GM21381 (cell line): ENCODE data around the gene MAGOH.

Experiments used
- ATAC-seq: cut with Tn5 transposase; IDR thresholded peaks from one replicate; pipeline ENCODE4 v1.9.1; 2021; ENCODE audit warnings: mild to moderate bottlenecking, moderate library complexity; ENCODE audit not compliant: unreplicated experiment

MAGOH gene

DNA sequence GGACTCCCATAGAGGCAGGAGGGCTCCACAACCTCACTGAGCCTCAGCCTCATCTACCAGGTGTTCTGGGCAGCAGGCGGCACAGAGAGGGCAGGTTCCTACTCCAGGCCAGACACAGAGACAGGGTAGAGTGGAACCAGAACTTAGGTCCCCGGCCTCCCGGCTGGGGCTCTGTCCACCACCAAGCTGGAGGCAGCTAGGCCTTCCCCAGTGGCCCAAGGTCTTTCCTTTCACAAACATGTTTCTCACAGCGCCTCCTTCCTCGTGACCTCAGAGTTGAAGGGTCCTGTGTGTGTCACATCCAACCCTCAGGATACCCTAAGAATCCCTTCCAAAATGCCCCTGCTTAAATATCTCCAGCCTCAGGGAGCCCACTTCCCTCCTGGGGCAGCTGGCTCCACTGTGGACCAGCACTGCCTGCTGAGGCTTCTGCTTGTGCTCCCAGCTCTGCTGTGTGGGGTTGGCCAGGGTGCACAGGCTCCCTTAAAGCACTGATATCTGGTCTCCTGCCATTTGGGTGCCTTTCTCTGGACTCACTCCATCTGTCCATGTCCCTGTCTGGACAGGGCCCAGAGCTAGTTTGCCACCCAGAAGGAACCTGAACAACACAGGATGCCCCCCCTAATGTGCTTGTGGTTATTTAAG, 33.2 kb upstream of the MAGOH start:
- no peak for ATAC-seq

- no peak for ATAC-seq
Observed at GRCh38 chr1:53270873-53271272, 32.6 kb upstream of the MAGOH start.

DNA sequence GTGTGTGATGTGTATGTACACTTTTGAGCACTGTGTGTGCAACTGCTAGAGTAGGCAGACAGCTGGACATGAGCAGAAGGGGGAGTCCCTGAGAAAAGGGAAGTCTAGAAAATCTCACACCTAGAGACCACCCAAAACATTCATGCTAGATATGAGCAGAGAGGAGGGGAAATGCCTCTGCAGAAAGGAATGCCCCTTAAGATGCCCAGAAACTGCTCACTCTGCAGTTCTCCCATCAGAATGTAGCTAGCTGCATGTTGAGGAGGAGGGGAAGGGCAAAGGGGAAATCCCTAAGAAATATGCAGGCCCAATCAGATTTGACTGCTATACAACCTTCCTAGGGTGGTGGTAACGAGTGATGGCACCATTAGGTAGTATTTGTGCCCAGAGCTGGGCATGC, 31.8 kb upstream of the MAGOH start:
- no peak for ATAC-seq

DNA sequence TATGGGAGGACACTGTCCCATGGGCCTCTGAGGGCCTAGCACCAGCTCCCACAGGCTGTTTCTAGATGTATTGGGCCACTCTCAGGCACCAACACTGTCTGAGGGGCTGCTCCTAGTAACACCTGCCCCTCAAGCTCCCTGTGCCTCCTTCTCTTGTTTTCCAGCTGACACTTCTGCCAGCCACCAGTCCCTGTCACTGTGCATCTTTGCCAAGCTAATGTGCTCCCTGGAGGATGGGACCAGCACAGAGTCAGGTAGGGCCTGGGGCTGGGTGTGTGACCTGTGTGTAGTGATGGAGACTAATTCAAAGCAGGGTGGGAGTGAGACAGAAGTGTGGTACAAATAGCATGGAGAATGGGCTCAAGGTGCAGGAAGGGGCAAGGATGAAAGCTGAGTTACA, 29.4 kb upstream of the MAGOH start:
- no peak for ATAC-seq

- ATAC-seq, result no peak
Observed at GRCh38 chr1:53266038-53266437, 27.7 kb upstream of the MAGOH start.

DNA sequence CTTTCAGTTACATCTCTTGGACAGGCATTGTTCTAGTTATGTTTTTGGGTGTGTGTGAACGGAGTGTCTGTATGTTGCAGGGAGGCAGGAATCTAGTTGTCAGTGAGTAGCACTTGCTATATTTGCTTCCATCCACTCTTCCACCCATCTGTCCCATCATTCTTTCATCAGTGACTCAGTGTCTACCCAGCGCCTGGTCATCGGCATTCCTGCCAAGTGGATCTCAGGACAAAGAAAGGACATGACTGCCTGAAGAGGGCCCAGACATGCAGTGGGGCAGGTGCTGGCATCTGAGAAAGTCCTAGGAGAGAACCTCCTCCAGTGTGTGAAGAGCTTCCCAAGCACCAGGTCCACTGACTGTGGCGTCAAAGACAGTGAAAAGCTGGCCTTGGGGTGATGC, 27.3 kb upstream of the MAGOH start:
- no peak for ATAC-seq

GRCh38 chr1:53264048-53264447, 25.7 kb upstream of the MAGOH start:
- no peak for ATAC-seq

DNA sequence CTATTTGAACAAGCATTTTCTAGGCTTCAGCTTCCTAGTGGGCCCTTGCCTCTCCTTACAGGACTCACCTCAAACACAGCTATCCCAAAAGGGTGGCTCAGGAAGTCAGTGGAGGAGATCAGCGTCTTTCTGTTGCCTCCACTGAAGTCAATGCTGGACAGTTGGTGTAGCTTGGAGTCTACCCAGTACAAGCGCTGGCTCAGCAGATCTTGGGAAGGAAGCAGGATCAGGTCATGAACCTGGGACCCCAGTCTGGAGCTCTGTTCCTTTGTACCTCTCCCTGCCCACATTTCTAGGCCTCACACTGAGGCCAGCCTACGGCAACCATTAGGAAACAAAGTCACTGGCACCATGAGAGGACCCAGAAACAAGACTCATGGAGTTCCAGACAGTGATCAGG, 23.7 kb upstream of the MAGOH start:
- ATAC-seq, result no peak

DNA sequence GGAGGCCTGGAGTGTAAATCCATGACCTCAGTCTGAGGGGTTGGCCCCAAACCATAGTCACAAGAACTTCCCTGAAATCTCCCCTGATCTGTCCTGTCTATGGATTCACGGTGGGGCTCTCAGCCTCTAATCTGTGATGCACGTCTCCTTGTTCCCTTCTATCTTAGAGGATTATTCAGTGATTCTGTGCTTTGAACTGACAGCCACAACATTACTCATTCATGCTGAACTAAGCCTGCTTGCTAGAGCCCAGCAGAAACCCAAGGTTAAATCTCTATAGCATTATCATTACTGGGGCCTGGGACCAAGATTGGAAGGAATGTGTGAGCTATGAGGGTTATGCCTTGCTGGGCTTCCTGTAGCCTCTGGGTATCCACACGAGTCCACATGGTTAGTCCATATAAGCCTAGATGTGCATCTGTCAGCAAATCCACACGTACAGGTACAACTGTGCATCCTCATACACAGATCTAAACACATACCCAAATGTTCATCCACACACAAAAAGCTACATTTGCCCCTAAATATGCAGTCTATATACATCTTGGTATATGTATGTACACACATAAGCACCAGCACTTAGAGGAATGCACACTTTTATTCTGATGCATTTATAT, 22.4 kb upstream of the MAGOH start:
- no peak for ATAC-seq

GRCh38 chr1:53259932-53260331, 21.6 kb upstream of the MAGOH start:
- ATAC-seq, result no peak

DNA sequence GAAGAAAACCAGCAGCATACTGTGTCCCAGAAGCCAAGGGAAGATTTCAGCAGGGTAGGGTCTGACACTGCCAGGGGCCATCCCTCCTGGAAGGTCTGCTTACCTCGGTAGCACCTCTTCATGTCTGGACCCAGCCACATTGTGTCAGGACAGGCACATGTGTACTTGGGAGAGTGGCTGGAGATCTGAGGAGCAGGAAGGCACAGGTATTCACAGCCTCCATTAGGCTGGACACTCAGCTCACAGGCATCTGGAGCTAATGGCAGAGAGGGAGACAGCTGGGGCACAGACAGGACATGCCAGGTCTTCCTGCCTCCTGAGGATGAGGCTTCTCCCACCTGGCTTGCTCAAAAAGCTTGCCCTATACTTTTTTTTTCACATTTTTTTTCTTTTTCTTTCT, 19.9 kb upstream of the MAGOH start:
- ATAC-seq, result no peak

- ATAC-seq, result no peak
Observed at GRCh38 chr1:53257454-53258081, 19.2 kb upstream of the MAGOH start.

- ATAC-seq, result no peak
Observed at GRCh38 chr1:53256511-53257453, 18.5 kb upstream of the MAGOH start.

- ATAC-seq, result no peak
Observed at GRCh38 chr1:53255031-53255430, 16.7 kb upstream of the MAGOH start.

GRCh38 chr1:53254011-53254640, 15.8 kb upstream of the MAGOH start:
- no peak for ATAC-seq

DNA sequence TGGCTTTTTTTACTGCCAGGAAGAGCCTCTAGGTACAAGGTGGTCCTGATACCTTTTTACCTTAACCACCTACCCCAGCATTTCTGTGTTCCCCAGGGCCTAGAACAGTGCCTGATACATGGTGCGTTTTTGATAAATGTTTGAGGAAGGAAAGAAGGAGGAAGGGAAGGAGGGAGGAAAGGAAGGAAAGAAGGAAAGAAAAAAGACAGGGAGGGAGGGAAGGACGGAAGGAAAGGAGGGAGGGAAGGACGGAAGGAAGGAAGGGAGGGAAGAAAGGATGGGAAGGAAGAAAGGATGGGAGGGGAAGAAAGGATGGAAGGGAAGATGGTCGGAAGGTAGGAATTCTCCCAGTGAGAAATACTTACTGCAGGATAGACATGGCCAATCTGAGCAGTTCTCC, 12.0 kb upstream of the MAGOH start:
- no peak for ATAC-seq

DNA sequence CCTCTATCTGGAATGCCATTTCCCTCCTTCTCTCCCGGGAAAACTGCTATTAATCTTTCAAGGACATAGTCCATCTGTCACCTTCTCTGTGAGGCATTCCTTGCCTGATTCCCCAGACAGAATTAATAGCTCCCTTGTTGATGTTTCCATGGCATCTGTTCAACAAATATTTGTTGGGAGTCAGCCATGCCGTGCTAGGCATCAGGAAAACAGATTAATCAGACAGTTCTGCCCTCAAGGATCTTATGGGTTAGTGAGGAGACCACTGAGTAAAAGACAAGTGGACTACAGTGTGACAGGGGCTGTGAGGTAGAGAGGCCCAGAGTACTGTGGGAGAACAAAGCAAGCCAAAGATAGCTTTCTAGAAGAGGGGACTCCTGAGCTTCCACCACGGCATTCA, 11.4 kb upstream of the MAGOH start:
- no peak for ATAC-seq

GRCh38 chr1:53246261-53247134, 8.2 kb upstream of the MAGOH start:
- no peak for ATAC-seq

DNA sequence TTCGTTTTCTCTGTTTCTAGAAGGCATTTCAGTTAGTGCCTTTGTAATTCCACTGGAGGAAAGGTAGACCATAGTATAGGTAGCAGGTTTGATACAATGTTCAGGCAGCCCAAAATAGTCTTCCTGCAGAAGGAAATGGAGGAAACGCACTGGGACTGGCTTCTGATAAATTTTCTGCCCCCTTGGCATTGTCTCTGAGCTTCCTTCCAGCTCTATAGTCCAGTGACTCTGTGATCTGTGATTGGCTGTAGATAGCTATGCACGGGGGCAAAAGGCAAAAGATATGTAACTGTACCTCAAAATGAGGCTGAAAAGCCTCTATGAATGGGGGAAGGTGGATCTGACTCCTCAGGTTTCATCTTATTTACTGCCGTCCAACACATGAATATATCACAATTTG, 5.8 kb upstream of the MAGOH start:
- ATAC-seq, result no peak

- no peak for ATAC-seq
Observed at GRCh38 chr1:53242381-53242780, 4.1 kb upstream of the MAGOH start.
